Prostate gland (tissue), 2 donors: ENCODE results near the gene BTBD17.

Experiments
- CTCF ChIP-seq, 4 experiments: fragments of 200-600 bp in 2 of 4; fragments of 450-650 bp in 2 of 4; sonication (generic) in 2 of 4; IDR thresholded peaks; 1 replicate in 3 of 4; 2 replicates in 1 of 4; pipeline ENCODE4 v1.5.1; 2016 to 2019; ENCODE audit warnings: antibody characterized with exemption in 4 of 4, mild to moderate bottlenecking in 2 of 4, moderate library complexity in 2 of 4
- POLR2A ChIP-seq: fragments of 450-650 bp; IDR thresholded peaks from one replicate; pipeline ENCODE4 v1.6.1; 2016; ENCODE audit warnings: antibody characterized with exemption, mild to moderate bottlenecking
- POLR2AphosphoS5 ChIP-seq: sonication (generic); formaldehyde crosslinking; IDR thresholded peaks from one replicate; pipeline ENCODE4 v1.6.1; 2017; ENCODE audit warnings: antibody characterized with exemption

- TF ChIP-seq CTCF (IDR thresholded peaks at IDR 0.05) (no peak), POLR2A (no peak), POLR2AphosphoS5 (no peak)
Measured at GRCh38 chr17:74372426-74372825, 10.8 kb upstream of the BTBD17 start.
